H1 (cell line): Measurements from ENCODE around the gene EML4. TPM values are rescaled to one million over a fixed set of nuclear protein-coding genes. Genes with fewer than 3 reads are reported as not detected.

Experiments used
- CTCF ChIA-PET: fragments of 300-600 bp; sonication (Branson Sonifier 250); formaldehyde crosslinking; loops from one replicate; lab custom pipeline; 2021; ENCODE audit not compliant: partially characterized antibody; lab: Charles Lee
- POLR2A ChIA-PET: fragments of 300-600 bp; sonication (Branson Sonifier 250); formaldehyde crosslinking; loops from one replicate; lab custom pipeline; 2021; ENCODE audit warnings: inconsistent platforms; ENCODE audit not compliant: partially characterized antibody; lab: Charles Lee
- DNase-seq, 2 experiments: peaks; one replicate each; pipeline versions ENCODE4 v3.0.0 to v3.0.0-alpha.2; 2010 to 2022; ENCODE audit warnings: low spot score in 2 of 2, low read depth in 1 of 2, mixed read lengths in 1 of 2
- FAIRE-seq: peaks from 2 replicates; lab custom pipeline; 2011; peaks lifted over from hg19 to GRCh38; lab: Jason Lieb, UNC
- H2AFZ ChIP-seq: 2 replicates; pipeline ENCODE4 v1.8.1; 2012; ENCODE audit warnings: low read length, inconsistent platforms
- H2AK5ac ChIP-seq: 2 replicates; pipeline ENCODE4 v1.6.1; 2013; ENCODE audit warnings: low read depth, low read length
- H2BK120ac ChIP-seq: replicated peaks from 2 replicates; pipeline ENCODE3; 2013; ENCODE audit warnings: low read depth, low read length, inconsistent platforms
- H2BK12ac ChIP-seq: 2 replicates; pipeline ENCODE4 v1.6.1; 2013; ENCODE audit warnings: low read depth, low read length
- H2BK15ac ChIP-seq: 2 replicates; pipeline ENCODE4 v1.6.1; 2013; ENCODE audit warnings: low read length
- H2BK20ac ChIP-seq: 2 replicates; pipeline ENCODE4 v1.6.1; 2013; ENCODE audit warnings: low read length
- H2BK5ac ChIP-seq: 2 replicates; pipeline ENCODE4 v1.6.1; 2013; ENCODE audit warnings: low read depth, low read length
- H3K14ac ChIP-seq: 2 replicates; pipeline ENCODE4 v1.6.1; 2013; ENCODE audit warnings: inconsistent platforms; ENCODE audit not compliant: insufficient read length
- H3K18ac ChIP-seq: 2 replicates; pipeline ENCODE4 v1.6.1; 2013; ENCODE audit warnings: low read length; ENCODE audit errors: extremely low read depth
- H3K23ac ChIP-seq: 2 replicates; pipeline ENCODE4 v1.6.1; 2013; ENCODE audit warnings: inconsistent platforms; ENCODE audit not compliant: insufficient read length
- H3K23me2 ChIP-seq: 2 replicates; pipeline ENCODE4 v1.6.1; 2013; ENCODE audit warnings: low read depth, low read length
- H3K27ac ChIP-seq: 2 replicates; pipeline ENCODE4 v1.6.1; 2011; ENCODE audit warnings: low read depth, low read length, inconsistent platforms
- H3K27me3 ChIP-seq, 4 experiments: replicated peaks in 1 of 4; 1 replicate in 1 of 4; 2 replicates in 3 of 4; pipeline versions ENCODE4 v1.6.1 to v1.8.1; 2011 to 2013; ENCODE audit warnings: low read length in 3 of 4, mild to moderate bottlenecking in 3 of 4, inconsistent platforms in 2 of 4, mixed read lengths in 2 of 4, moderate library complexity in 1 of 4; ENCODE audit not compliant: control insufficient read depth in 3 of 4, insufficient read depth in 3 of 4; ENCODE audit errors: extremely low read depth in 1 of 4
- H3K36me3 ChIP-seq, 4 experiments: 2 replicates each; pipeline versions ENCODE4 v1.6.1 to v1.8.1; 2011 to 2013; ENCODE audit warnings: mild to moderate bottlenecking in 4 of 4, low read length in 3 of 4, moderate library complexity in 2 of 4, control low read depth in 1 of 4, inconsistent platforms in 1 of 4; ENCODE audit not compliant: insufficient read depth in 4 of 4, control insufficient read depth in 2 of 4
- H3K4ac ChIP-seq: replicated peaks from 2 replicates; pipeline ENCODE3; 2013; ENCODE audit warnings: low read length, low read depth, mixed read lengths, inconsistent platforms; ENCODE audit not compliant: insufficient read length
- H3K4me1 ChIP-seq, 4 experiments: replicated peaks in 1 of 4; 1 replicate in 1 of 4; 2 replicates in 3 of 4; pipeline versions ENCODE4 v1.6.1 to v1.8.1; 2011 to 2013; ENCODE audit warnings: low read length in 3 of 4, inconsistent platforms in 2 of 4, mixed read lengths in 1 of 4; ENCODE audit not compliant: insufficient read depth in 4 of 4, control insufficient read depth in 3 of 4
- H3K4me2 ChIP-seq, 2 experiments: 2 replicates each; pipeline versions ENCODE4 v1.6.1 to v1.8.1; 2011 to 2013; ENCODE audit warnings: low read depth in 2 of 2, low read length in 2 of 2, control low read depth in 1 of 2, inconsistent platforms in 1 of 2, mild to moderate bottlenecking in 1 of 2; ENCODE audit not compliant: insufficient read depth in 1 of 2
- H3K4me3 ChIP-seq, 4 experiments: fragments of 200-600, 300-600 bp in 1 of 4; sonication (generic), shearing (Covaris generic), sonication (Bioruptor Twin) in 1 of 4; 2 replicates each; pipeline versions ENCODE4 v1.5.1 to v1.8.1; 2011 to 2016; ENCODE audit warnings: low read length in 4 of 4, low read depth in 3 of 4, control low read depth in 2 of 4, inconsistent platforms in 2 of 4, mild to moderate bottlenecking in 2 of 4, mixed read lengths in 1 of 4, moderate library complexity in 1 of 4; ENCODE audit not compliant: insufficient read depth in 2 of 4; ENCODE audit errors: extremely low read depth in 1 of 4
- H3K56ac ChIP-seq: replicated peaks from 2 replicates; pipeline ENCODE3; 2013; ENCODE audit warnings: low read depth, mild to moderate bottlenecking, mixed read lengths, low read length, inconsistent platforms; ENCODE audit not compliant: insufficient read length
- H3K79me1 ChIP-seq: 2 replicates; pipeline ENCODE4 v1.6.1; 2013; ENCODE audit warnings: low read depth, low read length, control low read depth
- H3K79me2 ChIP-seq, 2 experiments: 2 replicates each; pipeline versions ENCODE4 v1.6.1 to v1.8.1; 2012 to 2013; ENCODE audit warnings: low read length in 2 of 2, mild to moderate bottlenecking in 2 of 2, inconsistent platforms in 1 of 2; ENCODE audit not compliant: insufficient read depth in 2 of 2, control insufficient read depth in 1 of 2
- H3K9ac ChIP-seq, 4 experiments: replicated peaks in 1 of 4; 1 replicate in 1 of 4; 2 replicates in 3 of 4; pipeline versions ENCODE4 v1.6.1 to v1.8.1; 2011 to 2013; ENCODE audit warnings: low read depth in 3 of 4, low read length in 3 of 4, control low read depth in 2 of 4, mild to moderate bottlenecking in 2 of 4, moderate library complexity in 2 of 4, inconsistent platforms in 1 of 4; ENCODE audit errors: extremely low read depth in 1 of 4
- H3K9me3 ChIP-seq, 2 experiments: 2 replicates each; pipeline versions ENCODE4 v1.6.1 to v1.8.1; 2012 to 2013; ENCODE audit warnings: mild to moderate bottlenecking in 2 of 2, moderate library complexity in 2 of 2, control low read depth in 1 of 2, inconsistent platforms in 1 of 2, low read depth in 1 of 2, low read length in 1 of 2, mixed read lengths in 1 of 2; ENCODE audit not compliant: insufficient read depth in 2 of 2
- H4K20me1 ChIP-seq, 2 experiments: replicated peaks in 1 of 2; 2 replicates each; pipeline versions ENCODE3 to v1.8.1; 2011 to 2013; ENCODE audit warnings: inconsistent platforms in 2 of 2, low read length in 2 of 2, mild to moderate bottlenecking in 1 of 2; ENCODE audit not compliant: insufficient read depth in 2 of 2, control insufficient read depth in 1 of 2
- H4K5ac ChIP-seq: 2 replicates; pipeline ENCODE4 v1.6.1; 2013; ENCODE audit warnings: low read length, low read depth, mixed read lengths, inconsistent platforms; ENCODE audit not compliant: insufficient read length
- H4K8ac ChIP-seq: 2 replicates; pipeline ENCODE4 v1.8.0; 2013; ENCODE audit warnings: mild to moderate bottlenecking, moderate library complexity, low read length, inconsistent platforms; ENCODE audit not compliant: insufficient read depth; ENCODE audit errors: extremely low read depth
- H4K91ac ChIP-seq: replicated peaks from 2 replicates; pipeline ENCODE3; 2013; ENCODE audit warnings: low read length, mixed read lengths, inconsistent platforms; ENCODE audit not compliant: insufficient read length
- ASH2L ChIP-seq: fragments of 200-600, 300-600 bp; sonication (generic); IDR thresholded peaks from one replicate; pipeline ENCODE4 v1.7.1; 2017; ENCODE audit warnings: low read length
- CTCF ChIP-seq, 3 experiments: IDR thresholded peaks; 1 replicate in 2 of 3; 2 replicates in 1 of 3; pipeline versions ENCODE4 v1.5.1 to v1.6.1; 2011; ENCODE audit warnings: low read length in 3 of 3, mild to moderate bottlenecking in 3 of 3, inconsistent platforms in 2 of 3, low read depth in 1 of 3, moderate library complexity in 1 of 3; ENCODE audit not compliant: insufficient read depth in 1 of 3; ENCODE audit errors: control extremely low read depth in 1 of 3
- EGR1 ChIP-seq: IDR thresholded peaks from 2 replicates; pipeline ENCODE4 v1.6.1; 2011; ENCODE audit warnings: low read depth, low read length, borderline replicate concordance
- JUN ChIP-seq: IDR thresholded peaks from 2 replicates; pipeline ENCODE4 v1.6.1; 2011; ENCODE audit warnings: low read depth, mild to moderate bottlenecking, improper control_type of control experiment, low read length
- MAX ChIP-seq: IDR thresholded peaks from 2 replicates; pipeline ENCODE4 v1.6.1; 2012; ENCODE audit warnings: inconsistent platforms
- NANOG ChIP-seq: IDR thresholded peaks from 2 replicates; pipeline ENCODE4 v1.6.1; 2011; ENCODE audit warnings: low read length, low read depth, mild to moderate bottlenecking, inconsistent platforms; ENCODE audit not compliant: insufficient read depth, poor library complexity, severe bottlenecking
- POU5F1 ChIP-seq: IDR thresholded peaks from 2 replicates; pipeline ENCODE4 v1.6.1; 2011; ENCODE audit warnings: low read depth, mild to moderate bottlenecking, low read length, moderate library complexity
- SIRT6 ChIP-seq: IDR thresholded peaks from one replicate; pipeline ENCODE4 v1.7.1; 2012; ENCODE audit warnings: low read length, inconsistent platforms
- SP1 ChIP-seq: IDR thresholded peaks from 2 replicates; pipeline ENCODE4 v1.6.1; 2011; ENCODE audit warnings: low read depth, low read length
- TBP ChIP-seq: IDR thresholded peaks from 2 replicates; pipeline ENCODE4 v1.6.1; 2011; ENCODE audit warnings: low read depth, low read length, improper control_type of control experiment
- USF2 ChIP-seq: IDR thresholded peaks from 2 replicates; pipeline ENCODE4 v1.6.1; 2011; ENCODE audit warnings: low read length, improper control_type of control experiment
- WGBS, 2 experiments: shearing (Covaris generic) in 1 of 2; methylation state at CpG; one replicate each; pipeline versions ENCODE4 v1.1.6 to v1.1.7; 2013 to 2015; ENCODE audit warnings: low lambda C conversion rate in 2 of 2, mixed read lengths in 2 of 2, inconsistent platforms in 1 of 2, low coverage in 1 of 2, missing lambda C conversion rate in 1 of 2; ENCODE audit not compliant: insufficient replicate concordance in 2 of 2, insufficient coverage in 1 of 2, insufficient read length in 1 of 2; ENCODE audit errors: extremely low coverage in 1 of 2, missing lambda C conversion rate in 1 of 2; 5-methylcytosine and 5-hydroxymethylcytosine counted together
- polyA plus RNA-seq, 7 experiments: library from polyadenylated mRNA; depleted of rRNA in 3 of 7; stranded (reverse) in 5 of 7; unstranded in 2 of 7; fragments of >200 nt in 5 of 7; fragments of 200-250 nt in 2 of 7; gene quantifications; 1 replicate in 5 of 7; 2 replicates in 1 of 7; 4 replicates in 1 of 7; pipeline versions ENCODE4 v1.2.1 to v1.2.3, GENCODE V29; 2011 to 2013; ENCODE audit warnings: missing spikeins in 2 of 7, mixed read lengths in 2 of 7
- total RNA-seq: library from RNA; stranded (reverse); fragmentation: NEBNext Ultra II Directional; extraction: Animal tissue kit (Norgen Biotek cat#: 25700); gene quantifications from 2 replicates; pipeline ENCODE4 v1.2.1, GENCODE V29; 2021

EML4 gene
- total and polyA plus RNA-seq, 2 of the 8 experiments (the other 6 are each of a cell fraction or from before 2014, with no cell fraction given): 50.1 to 104 TPM

DNA sequence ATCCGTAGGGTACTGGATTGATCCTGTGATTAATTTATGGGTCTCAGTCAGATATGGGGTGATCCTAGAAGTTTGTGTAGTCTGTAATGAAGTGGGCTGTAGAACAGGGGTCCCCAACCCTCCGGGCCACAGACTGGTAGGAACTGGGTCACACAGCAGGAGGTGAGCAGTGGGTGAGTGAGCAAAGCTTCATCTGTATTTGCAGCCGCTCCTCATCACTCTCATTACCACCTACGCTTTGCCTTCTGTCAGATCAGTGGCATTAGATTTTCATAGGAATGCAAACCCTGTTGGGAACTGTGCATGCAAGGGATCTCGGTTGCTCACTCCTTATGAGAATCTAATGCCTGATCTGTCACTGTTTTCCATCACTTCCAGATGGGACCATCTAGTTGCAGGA lies 48.8 kb downstream of the EML4 start:
- Histone ChIP-seq H4K91ac (no peak overlapping the region), H3K18ac (no peak overlapping the region), H3K4me1 (no peaks in the 10 kb centered on the region), H2BK20ac (no peak overlapping the region), H3K36me3 (no peaks in the 10 kb centered on the region), H3K56ac (no peak overlapping the region), H4K8ac (no peak overlapping the region), H2BK15ac (no peak overlapping the region), H3K4me3 (no peak overlapping the region), H2BK120ac (no peak overlapping the region), H2AFZ (no peak overlapping the region), H3K27me3 (no peaks in the 10 kb centered on the region), H2BK5ac (no peak overlapping the region), H3K9me3 (no peaks in the 10 kb centered on the region), H3K27ac (no peak overlapping the region), H2AK5ac (no peak overlapping the region), H3K9ac (no peak overlapping the region), H2BK12ac (no peak overlapping the region), H3K4me2 (no peak overlapping the region), H4K20me1 (peaks cover 0 to 8% of the 10 kb centered on the region in 2 experiments), H3K23me2 (no peaks in the 10 kb centered on the region), H3K79me1 (peaks cover 7% of the 10 kb centered on the region; the same call in 1 of the 2 replicates), H3K79me2 (peaks cover 0 to 85% of the 10 kb centered on the region in 2 experiments; a peak in 3 of 4 replicates), H4K5ac (no peak overlapping the region), H3K14ac (no peak overlapping the region), H3K4ac (no peak overlapping the region), H3K23ac (no peak overlapping the region)
- DNase-seq (no peak), FAIRE-seq (no peak)
- WGBS, 2 experiments: 55% methylated on average over 5 of the region's 5 CpGs; no CpG with 5 or more reads in 1 of the 2 experiments
- CTCF ChIA-PET: no interaction called here
- POLR2A ChIA-PET: no interaction called here
- no peak for TF ChIP-seq MAX
- no peak for TF ChIP-seq USF2
- no peak for TF ChIP-seq POU5F1
- no peak for TF ChIP-seq CTCF (IDR thresholded peaks at IDR 0.05; ENCODE audit: control extremely low read depth in 1 of 3, insufficient read depth in 1 of 3, low read depth in 1 of 3, low read length in 3 of 3)
- no peak for TF ChIP-seq NANOG
- TF ChIP-seq TBP: no peak
- no peak for TF ChIP-seq EGR1
- no peak for TF ChIP-seq JUN
- TF ChIP-seq SIRT6: no peak
- no peak for TF ChIP-seq ASH2L
- no peak for TF ChIP-seq SP1
